Left renal pelvis (tissue), 4 donors: ENCODE data around the gene EPN2. TPM values are rescaled to one million over a fixed set of nuclear protein-coding genes. Genes with fewer than 3 reads are reported as not detected.

Experiments used
- DNase-seq, 4 donors: peaks; one replicate each; pipeline ENCODE4 v3.0.0-alpha.2; 2013; ENCODE audit warnings: low read depth in 4 of 4, low spot score in 3 of 4
- polyA plus RNA-seq, 4 donors: library from polyadenylated mRNA; unstranded; fragments of 120-200 nt; gene quantifications; one replicate each; pipeline ENCODE4 v1.2.1, GENCODE V29; 2013; ENCODE audit not compliant: insufficient read length in 4 of 4

Gene EPN2
- polyA plus RNA-seq, 4 donors: 47.1 to 54.7 (median 48.5) TPM

GRCh38 chr17:19307521-19307920 lies 70.4 kb downstream of the EPN2 start:
- DNase-seq: no peak

GRCh38 chr17:19308398-19308797 lies 71.2 kb downstream of the EPN2 start:
- no peak for DNase-seq

- DNase-seq: no peak
Observed at GRCh38 chr17:19309701-19310100, 72.5 kb downstream of the EPN2 start.

GRCh38 chr17:19310151-19310550 lies 73.0 kb downstream of the EPN2 start:
- DNase-seq: no peak

- DNase-seq: no peak
Observed at GRCh38 chr17:19311016-19311415, 73.8 kb downstream of the EPN2 start.

GRCh38 chr17:19311421-19312215 lies 74.5 kb downstream of the EPN2 start:
- no peak for DNase-seq

GRCh38 chr17:19312406-19312805 lies 75.2 kb downstream of the EPN2 start:
- DNase-seq: no peak

- DNase-seq: no peak
Observed at GRCh38 chr17:19313066-19313745, 76.0 kb downstream of the EPN2 start.

- DNase-seq: no peak
Observed at GRCh38 chr17:19313746-19314651, 76.8 kb downstream of the EPN2 start.

- DNase-seq: no peak
Observed at GRCh38 chr17:19315104-19315503, 77.9 kb downstream of the EPN2 start.

- peak in 2 of 4 donors; percentile 39 to 59 for DNase-seq
Observed at GRCh38 chr17:19316761-19317358, 79.7 kb downstream of the EPN2 start.

- DNase-seq: peak; percentile 82 to 93 (median 87)
Observed at GRCh38 chr17:19317359-19318095, 80.4 kb downstream of the EPN2 start.

- DNase-seq: no peak
Observed at GRCh38 chr17:19318611-19319010, 81.4 kb downstream of the EPN2 start.

- DNase-seq: no peak
Observed at GRCh38 chr17:19319771-19320505, 82.8 kb downstream of the EPN2 start.

GRCh38 chr17:19320876-19321275 lies 83.7 kb downstream of the EPN2 start:
- DNase-seq: no peak

GRCh38 chr17:19321481-19322128 lies 84.4 kb downstream of the EPN2 start:
- no peak for DNase-seq

- DNase-seq: no peak
Observed at GRCh38 chr17:19322129-19322505, 85.0 kb downstream of the EPN2 start.

- DNase-seq: no peak
Observed at GRCh38 chr17:19322861-19323260, 85.7 kb downstream of the EPN2 start.

GRCh38 chr17:19325542-19325941 lies 88.4 kb downstream of the EPN2 start:
- DNase-seq: no peak
